Activated CD4-positive, alpha-beta T cell treated with anti-CD3 and anti-CD28 coated beads, Interleukin-2, amount 10 ng/mL, durations not matched to agents 24 days and 14 days (primary cell): ENCODE measurements around the gene ZNF521. TPM values are rescaled to one million over a fixed set of nuclear protein-coding genes. Genes with fewer than 3 reads are reported as not detected.

Experiments
- DNase-seq: peaks from one replicate; pipeline ENCODE4 v3.0.0; 2022
- H3K27ac Mint-ChIP-seq: one replicate; pipeline ENCODE4 v1.8.0; 2022; ENCODE audit warnings: mild to moderate bottlenecking, mixed read lengths
- H3K27me3 Mint-ChIP-seq: one replicate; pipeline ENCODE4 v1.8.0; 2022; ENCODE audit warnings: mixed read lengths
- H3K36me3 Mint-ChIP-seq: one replicate; pipeline ENCODE4 v1.8.0; 2022; ENCODE audit warnings: low read depth, mild to moderate bottlenecking, mixed read lengths
- H3K4me1 Mint-ChIP-seq: one replicate; pipeline ENCODE4 v1.8.0; 2021; ENCODE audit warnings: mixed read lengths
- H3K4me3 Mint-ChIP-seq: one replicate; pipeline ENCODE4 v1.8.0; 2022; ENCODE audit warnings: mild to moderate bottlenecking, moderate library complexity, mixed read lengths
- H3K9me3 Mint-ChIP-seq: one replicate; pipeline ENCODE4 v1.8.0; 2021; ENCODE audit warnings: mixed read lengths
- intact Hi-C: fragments of 100-400 bp; cut with micrococcal nuclease; formaldehyde crosslinking; loops from one replicate; pipeline ENCODE4 v1.15.1; 2023
- total RNA-seq: library from RNA; stranded (reverse); gene quantifications from 2 replicates; pipeline ENCODE4 v1.2.3, GENCODE V29; 2022

The ZNF521 gene
- total RNA-seq, 1 donor from 2014 or later, result not detected

GRCh38 chr18:25322806-25323205, 29.2 kb downstream of the ZNF521 start:
- no peak for DNase-seq
- H3K36me3 Mint-ChIP-seq, result no peaks in the 10 kb centered on the region
- intact Hi-C loops, result no loop called here
- H3K27me3 Mint-ChIP-seq, result no peaks in the 10 kb centered on the region
- H3K9me3 Mint-ChIP-seq, result no peaks in the 10 kb centered on the region
- no peak overlapping the region for H3K27ac Mint-ChIP-seq
- H3K4me1 Mint-ChIP-seq, result no peaks in the 10 kb centered on the region
- no peak overlapping the region for H3K4me3 Mint-ChIP-seq

GRCh38 chr18:25316381-25317018, 35.5 kb downstream of the ZNF521 start:
- Mint-ChIP-seq H3K4me1 (no peaks in the 10 kb centered on the region), H3K27ac (no peak overlapping the region), H3K36me3 (no peaks in the 10 kb centered on the region), H3K9me3 (no peaks in the 10 kb centered on the region), H3K4me3 (no peak overlapping the region), H3K27me3 (peaks cover 2% of the 10 kb centered on the region)
- intact Hi-C loops, result no loop called here
- no peak for DNase-seq

- Mint-ChIP-seq H3K36me3 (no peaks in the 10 kb centered on the region), H3K4me1 (no peaks in the 10 kb centered on the region), H3K27ac (no peak overlapping the region), H3K4me3 (no peak overlapping the region), H3K27me3 (peaks cover 2% of the 10 kb centered on the region), H3K9me3 (no peaks in the 10 kb centered on the region)
- DNase-seq, result no peak
- intact Hi-C loops, result no loop called here
Observed at GRCh38 chr18:25314838-25315190, 37.2 kb downstream of the ZNF521 start.

- Mint-ChIP-seq H3K9me3 (no peaks in the 10 kb centered on the region), H3K27me3 (peaks cover 2% of the 10 kb centered on the region), H3K4me1 (no peaks in the 10 kb centered on the region), H3K4me3 (no peak overlapping the region), H3K36me3 (no peaks in the 10 kb centered on the region), H3K27ac (no peak overlapping the region)
- no peak for DNase-seq
- intact Hi-C loops, result no loop called here
Observed at GRCh38 chr18:25314151-25314837, 37.7 kb downstream of the ZNF521 start.

GRCh38 chr18:25313268-25313667, 38.7 kb downstream of the ZNF521 start:
- Mint-ChIP-seq H3K4me1 (no peaks in the 10 kb centered on the region), H3K4me3 (no peak overlapping the region), H3K27ac (no peak overlapping the region), H3K9me3 (no peaks in the 10 kb centered on the region), H3K27me3 (peaks cover 2% of the 10 kb centered on the region), H3K36me3 (no peaks in the 10 kb centered on the region)
- DNase-seq, result no peak
- intact Hi-C loops, result no loop called here

- H3K27ac Mint-ChIP-seq, result no peak overlapping the region
- peaks cover 2% of the 10 kb centered on the region for H3K27me3 Mint-ChIP-seq
- no peak overlapping the region for H3K4me3 Mint-ChIP-seq
- H3K4me1 Mint-ChIP-seq, result no peaks in the 10 kb centered on the region
- H3K9me3 Mint-ChIP-seq, result no peaks in the 10 kb centered on the region
- intact Hi-C loops, result no loop called here
- DNase-seq, result no peak
- H3K36me3 Mint-ChIP-seq, result no peaks in the 10 kb centered on the region
Observed at GRCh38 chr18:25310045-25310444, 41.9 kb downstream of the ZNF521 start.

GRCh38 chr18:25308381-25308780, 43.6 kb downstream of the ZNF521 start:
- no peaks in the 10 kb centered on the region for H3K9me3 Mint-ChIP-seq
- H3K4me1 Mint-ChIP-seq, result no peaks in the 10 kb centered on the region
- H3K4me3 Mint-ChIP-seq, result no peak overlapping the region
- DNase-seq, result no peak
- no peaks in the 10 kb centered on the region for H3K27me3 Mint-ChIP-seq
- intact Hi-C loops, result no loop called here
- no peaks in the 10 kb centered on the region for H3K36me3 Mint-ChIP-seq
- no peak overlapping the region for H3K27ac Mint-ChIP-seq

- Mint-ChIP-seq H3K4me1 (no peaks in the 10 kb centered on the region), H3K36me3 (no peaks in the 10 kb centered on the region), H3K27ac (no peak overlapping the region), H3K9me3 (no peaks in the 10 kb centered on the region), H3K27me3 (no peaks in the 10 kb centered on the region), H3K4me3 (no peak overlapping the region)
- no peak for DNase-seq
- intact Hi-C loops, result no loop called here
Observed at GRCh38 chr18:25307192-25307591, 44.8 kb downstream of the ZNF521 start.

GRCh38 chr18:25306671-25307070, 45.3 kb downstream of the ZNF521 start:
- H3K4me3 Mint-ChIP-seq, result no peak overlapping the region
- intact Hi-C loops, result no loop called here
- no peaks in the 10 kb centered on the region for H3K9me3 Mint-ChIP-seq
- H3K27ac Mint-ChIP-seq, result no peak overlapping the region
- no peaks in the 10 kb centered on the region for H3K36me3 Mint-ChIP-seq
- DNase-seq, result no peak
- no peaks in the 10 kb centered on the region for H3K27me3 Mint-ChIP-seq
- H3K4me1 Mint-ChIP-seq, result no peaks in the 10 kb centered on the region

- Mint-ChIP-seq H3K9me3 (no peaks in the 10 kb centered on the region), H3K4me3 (no peak overlapping the region), H3K27ac (no peak overlapping the region), H3K27me3 (no peaks in the 10 kb centered on the region), H3K36me3 (no peaks in the 10 kb centered on the region), H3K4me1 (no peaks in the 10 kb centered on the region)
- DNase-seq, result no peak
- intact Hi-C loops, result no loop called here
Observed at GRCh38 chr18:25305584-25305983, 46.4 kb downstream of the ZNF521 start.

GRCh38 chr18:25300492-25300891, 51.5 kb downstream of the ZNF521 start:
- Mint-ChIP-seq H3K27me3 (no peaks in the 10 kb centered on the region), H3K4me3 (no peak overlapping the region), H3K9me3 (no peaks in the 10 kb centered on the region), H3K36me3 (no peaks in the 10 kb centered on the region), H3K4me1 (no peaks in the 10 kb centered on the region), H3K27ac (no peak overlapping the region)
- intact Hi-C loops, result no loop called here
- DNase-seq, result no peak

GRCh38 chr18:25299426-25300300, 52.3 kb downstream of the ZNF521 start:
- Mint-ChIP-seq H3K9me3 (no peaks in the 10 kb centered on the region), H3K4me3 (no peak overlapping the region), H3K36me3 (no peaks in the 10 kb centered on the region), H3K4me1 (no peaks in the 10 kb centered on the region), H3K27me3 (no peaks in the 10 kb centered on the region), H3K27ac (no peak overlapping the region)
- intact Hi-C loops, result no loop called here
- DNase-seq, result no peak

- intact Hi-C loops, result no loop called here
- DNase-seq, result no peak
- Mint-ChIP-seq H3K36me3 (no peaks in the 10 kb centered on the region), H3K4me1 (no peaks in the 10 kb centered on the region), H3K27ac (no peak overlapping the region), H3K27me3 (no peaks in the 10 kb centered on the region), H3K9me3 (no peaks in the 10 kb centered on the region), H3K4me3 (no peak overlapping the region)
Observed at GRCh38 chr18:25298853-25299274, 53.1 kb downstream of the ZNF521 start.

- no peaks in the 10 kb centered on the region for H3K9me3 Mint-ChIP-seq
- intact Hi-C loops, result no loop called here
- H3K27me3 Mint-ChIP-seq, result no peaks in the 10 kb centered on the region
- no peak overlapping the region for H3K27ac Mint-ChIP-seq
- H3K4me3 Mint-ChIP-seq, result no peak overlapping the region
- DNase-seq, result no peak
- H3K4me1 Mint-ChIP-seq, result no peaks in the 10 kb centered on the region
- H3K36me3 Mint-ChIP-seq, result no peaks in the 10 kb centered on the region
Observed at GRCh38 chr18:25295624-25296138, 56.3 kb downstream of the ZNF521 start.
